Testis (tissue), 3 donors: ENCODE data around the gene PTH2R. TPM values are rescaled to one million over a fixed set of nuclear protein-coding genes. Genes with fewer than 3 reads are reported as not detected.

Experiments used
- DNase-seq: peaks from one replicate; pipeline ENCODE4 v3.0.0-alpha.2; 2019
- H3K27ac ChIP-seq, 2 donors: fragments of 200-600 bp; sonication (generic); one replicate each; pipeline ENCODE4 v1.5.1; 2019
- H3K27me3 ChIP-seq: fragments of 200-600 bp; sonication (generic); one replicate; pipeline ENCODE4 v1.5.1; 2019
- H3K36me3 ChIP-seq: fragments of 200-600 bp; sonication (generic); one replicate; pipeline ENCODE4 v1.5.1; 2017; ENCODE audit warnings: low read depth; ENCODE audit errors: missing control alignments
- H3K4me1 ChIP-seq: fragments of 200-600 bp; sonication (generic); one replicate; pipeline ENCODE4 v1.5.1; 2019
- H3K4me3 ChIP-seq, 2 donors: fragments of 200-600 bp; sonication (generic); one replicate each; pipeline ENCODE4 v1.5.1; 2017 to 2019
- H3K9me3 ChIP-seq: fragments of 200-600 bp; sonication (generic); one replicate; pipeline ENCODE4 v1.5.1; 2017
- CTCF ChIP-seq, 3 experiments: fragments of 450-650 bp in 2 of 3; fragments of 200-600 bp in 1 of 3; sonication (generic) in 1 of 3; IDR thresholded peaks; one replicate each; pipeline ENCODE4 v1.5.1; 2016 to 2019; ENCODE audit warnings: antibody characterized with exemption in 3 of 3, mild to moderate bottlenecking in 2 of 3, moderate library complexity in 1 of 3
- POLR2A ChIP-seq: fragments of 450-650 bp; IDR thresholded peaks from one replicate; pipeline ENCODE4 v1.6.1; 2017; ENCODE audit warnings: antibody characterized with exemption, mild to moderate bottlenecking, moderate library complexity
- WGBS, 2 donors: methylation state at CpG; one replicate each; pipeline ENCODE4 v1.1.5; 2018; 5-methylcytosine and 5-hydroxymethylcytosine counted together
- intact Hi-C: fragments of 100-400 bp; cut with DNase I; formaldehyde crosslinking; loops from one replicate; pipeline ENCODE4 v1.15.1; 2023; ENCODE audit warnings: low total_unique reads
- polyA plus RNA-seq: library from polyadenylated mRNA; stranded (reverse); fragments of 350-450 nt; fragmentation: Illumina TruSeq; extraction: RNeasy Lipid Tissue Mini Kit (QIAGEN cat#74804); gene quantifications from one replicate; pipeline ENCODE4 v1.2.3, GENCODE V29; 2014; ENCODE audit warnings: low read depth, low replicate concordance; ENCODE audit not compliant: insufficient read depth
- total RNA-seq, 2 donors: library from RNA; depleted of rRNA; stranded (reverse); fragments of >200 nt; gene quantifications; one replicate each; pipeline ENCODE4 v1.2.3, GENCODE V29; 2016

The PTH2R gene
- total and polyA plus RNA-seq, 3 donors from 2014 or later = 1.3 to 1.9 (median 1.5) TPM

GRCh38 chr2:208369091-208369490 lies 37.5 kb upstream of the PTH2R start:
- Histone ChIP-seq H3K4me3 (no peak overlapping the region), H3K27me3 (no peaks in the 10 kb centered on the region), H3K4me1 (no peaks in the 10 kb centered on the region), H3K27ac (no peak overlapping the region), H3K9me3 (no peaks in the 10 kb centered on the region), H3K36me3 (no peaks in the 10 kb centered on the region)
- 96 to 100% methylated on average over 2 of the region's 2 CpGs for WGBS, 2 donors
- no peak for DNase-seq
- no peak for TF ChIP-seq CTCF (IDR thresholded peaks at IDR 0.05)
- intact Hi-C loops = no loop called here

- no peak for DNase-seq
- H3K9me3 ChIP-seq = no peaks in the 10 kb centered on the region
- no peaks in the 10 kb centered on the region for H3K4me1 ChIP-seq
- TF ChIP-seq CTCF (IDR thresholded peaks at IDR 0.05) = no peak
- no peak for TF ChIP-seq POLR2A
- no peaks in the 10 kb centered on the region for H3K27me3 ChIP-seq
- no peaks in the 10 kb centered on the region for H3K36me3 ChIP-seq
- 85 to 92% methylated on average over 8 of the region's 8 CpGs for WGBS, 2 donors
- H3K4me3 ChIP-seq = no peak overlapping the region
- intact Hi-C loops = no loop called here
- H3K27ac ChIP-seq = no peak overlapping the region
These were observed 35.5 kb upstream of the PTH2R start for GRCh38 chr2:208370881-208371633.

- H3K4me1 ChIP-seq = no peaks in the 10 kb centered on the region
- WGBS, 2 donors = 31 to 100% methylated on average over 1 of the region's 1 CpG
- intact Hi-C loops = no loop called here
- no peaks in the 10 kb centered on the region for H3K36me3 ChIP-seq
- no peaks in the 10 kb centered on the region for H3K27me3 ChIP-seq
- no peak for TF ChIP-seq CTCF (IDR thresholded peaks at IDR 0.05)
- no peak for TF ChIP-seq POLR2A
- no peak for DNase-seq
- H3K9me3 ChIP-seq = no peaks in the 10 kb centered on the region
- H3K4me3 ChIP-seq = no peak overlapping the region
- no peak overlapping the region for H3K27ac ChIP-seq
These were observed 35.0 kb upstream of the PTH2R start for GRCh38 chr2:208371634-208371935.

- no peak overlapping the region for H3K27ac ChIP-seq
- no peak overlapping the region for H3K4me3 ChIP-seq
- H3K27me3 ChIP-seq = no peaks in the 10 kb centered on the region
- 54 to 57% methylated on average over 2 of the region's 2 CpGs for WGBS, 2 donors
- H3K9me3 ChIP-seq = no peaks in the 10 kb centered on the region
- DNase-seq = peak; percentile 71
- no peaks in the 10 kb centered on the region for H3K36me3 ChIP-seq
- H3K4me1 ChIP-seq = no peaks in the 10 kb centered on the region
- intact Hi-C loops = no loop called here
- TF ChIP-seq CTCF (IDR thresholded peaks at IDR 0.05) = peak; percentile 54 to 91 (median 83)
- no peak for TF ChIP-seq POLR2A
These were observed 33.0 kb upstream of the PTH2R start for GRCh38 chr2:208373460-208374089.
